ENCODE results near the gene SND1. TPM values are rescaled to one million over a fixed set of nuclear protein-coding genes. Genes with fewer than 3 reads are reported as not detected.

SND1 gene
- total RNA-seq, 5 donors from 2014 or later (not counting 1 experiment from before 2014, with no cell fraction given): 137 to 187 (median 154) TPM

- ChIA-PET POLR2A (no interaction called here), CTCF (no interaction called here)
- Histone ChIP-seq H3K4me3 (ENCODE audit: control insufficient read depth in 1 of 2, extremely low read depth in 1 of 2, low read length in 1 of 2) (no peak overlapping the region), H3K27ac (ENCODE audit: low read length) (no peak overlapping the region), H3K4me1 (ENCODE audit: control insufficient read depth in 1 of 2, extremely low read depth in 1 of 2, insufficient read depth in 2 of 2, low read length in 2 of 2) (no peaks in the 10 kb centered on the region), H3K27me3 (replicated peaks in 1 of 2; ENCODE audit: control insufficient read depth in 2 of 2, extremely low read depth in 1 of 2, insufficient read depth in 2 of 2, low read length in 1 of 2) (no peaks in the 10 kb centered on the region), H3K9me3 (no peaks in the 10 kb centered on the region), H3K36me3 (ENCODE audit: control insufficient read depth in 2 of 2, extremely low read depth in 1 of 2, insufficient read depth in 1 of 2, low read length in 1 of 2) (peaks cover 0 to 2% of the 10 kb centered on the region in 2 donors)
- no peaks in the 10 kb centered on the region for H3K9me3 Mint-ChIP-seq
- no peak for DNase-seq
- H3K4me3 Mint-ChIP-seq: no peak overlapping the region
- no peaks in the 10 kb centered on the region for H3K27me3 Mint-ChIP-seq
- peaks cover 4 to 13% (median 12%) of the 10 kb centered on the region in 3 donors for H3K4me1 Mint-ChIP-seq
- ATAC-seq (replicated peaks in 1 of 4): no peak
- 57% methylated on average over 4 of the region's 7 CpGs for WGBS (ENCODE audit: insufficient coverage)
- H3K27ac Mint-ChIP-seq: no peak overlapping the region
- H3K36me3 Mint-ChIP-seq: peaks cover 10% of the 10 kb centered on the region
These were observed 229.6 kb downstream of the SND1 start for GRCh38 chr7:127881564-127881963.

- Mint-ChIP-seq H3K9me3 (no peaks in the 10 kb centered on the region), H3K4me1 (peaks cover 4 to 13% (median 12%) of the 10 kb centered on the region in 3 donors), H3K27ac (no peak overlapping the region), H3K4me3 (no peak overlapping the region), H3K36me3 (peaks cover 14% of the 10 kb centered on the region), H3K27me3 (no peaks in the 10 kb centered on the region)
- no peak for DNase-seq
- Histone ChIP-seq H3K4me3 (ENCODE audit: control insufficient read depth in 1 of 2, extremely low read depth in 1 of 2, low read length in 1 of 2) (no peak overlapping the region), H3K27ac (ENCODE audit: low read length) (no peak overlapping the region), H3K36me3 (ENCODE audit: control insufficient read depth in 2 of 2, extremely low read depth in 1 of 2, insufficient read depth in 1 of 2, low read length in 1 of 2) (peaks cover 0 to 3% of the 10 kb centered on the region in 2 donors), H3K4me1 (ENCODE audit: control insufficient read depth in 1 of 2, extremely low read depth in 1 of 2, insufficient read depth in 2 of 2, low read length in 2 of 2) (no peaks in the 10 kb centered on the region), H3K27me3 (replicated peaks in 1 of 2; ENCODE audit: control insufficient read depth in 2 of 2, extremely low read depth in 1 of 2, insufficient read depth in 2 of 2, low read length in 1 of 2) (no peaks in the 10 kb centered on the region), H3K9me3 (no peaks in the 10 kb centered on the region)
- ChIA-PET CTCF (no interaction called here), POLR2A (no interaction called here)
- no CpG with 5 or more reads among the region's 3 CpGs for WGBS (ENCODE audit: insufficient coverage)
- no peak for ATAC-seq (replicated peaks in 1 of 4)
These were observed 230.4 kb downstream of the SND1 start for GRCh38 chr7:127882313-127882920.

DNA sequence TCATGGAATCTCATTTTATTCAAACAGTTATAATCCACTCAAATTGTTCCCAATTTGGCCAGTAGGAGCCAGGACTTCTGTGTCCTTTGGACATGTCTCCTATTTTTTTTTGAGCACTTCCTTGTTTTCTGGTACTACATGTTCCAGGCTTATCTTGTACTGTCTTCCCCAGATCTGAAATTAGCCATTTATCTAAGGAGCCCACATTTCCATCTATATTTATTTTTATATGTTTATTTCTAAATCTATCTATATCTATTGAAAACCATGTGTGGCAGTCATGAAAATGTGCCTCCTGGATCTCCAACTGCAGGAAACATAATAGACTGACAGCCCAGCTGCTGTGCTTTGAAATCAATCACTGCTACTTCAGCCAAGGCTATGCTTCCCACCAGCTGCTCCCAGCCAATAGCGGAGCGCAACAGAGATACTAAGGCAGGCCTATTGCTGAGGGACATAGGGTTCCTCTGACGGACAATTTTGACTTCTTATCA is 232.1 kb downstream of the SND1 start:
- no peak overlapping the region for H3K4me3 Mint-ChIP-seq
- H3K27ac Mint-ChIP-seq: no peak overlapping the region
- no peak overlapping the region for H3K4me3 ChIP-seq (ENCODE audit: control insufficient read depth in 1 of 2, extremely low read depth in 1 of 2, low read length in 1 of 2)
- WGBS (ENCODE audit: insufficient coverage): 97% methylated on average over 3 of the region's 3 CpGs
- peaks cover 30% of the 10 kb centered on the region for H3K36me3 Mint-ChIP-seq
- H3K9me3 ChIP-seq: no peaks in the 10 kb centered on the region
- H3K9me3 Mint-ChIP-seq: no peaks in the 10 kb centered on the region
- no peaks in the 10 kb centered on the region for H3K27me3 ChIP-seq (replicated peaks in 1 of 2; ENCODE audit: control insufficient read depth in 2 of 2, extremely low read depth in 1 of 2, insufficient read depth in 2 of 2, low read length in 1 of 2)
- DNase-seq: no peak
- no peaks in the 10 kb centered on the region for H3K4me1 ChIP-seq (ENCODE audit: control insufficient read depth in 1 of 2, extremely low read depth in 1 of 2, insufficient read depth in 2 of 2, low read length in 2 of 2)
- ChIA-PET CTCF (no interaction called here), POLR2A (no interaction called here)
- no peaks in the 10 kb centered on the region for H3K27me3 Mint-ChIP-seq
- peaks cover 4 to 13% (median 12%) of the 10 kb centered on the region in 3 donors for H3K4me1 Mint-ChIP-seq
- H3K27ac ChIP-seq (ENCODE audit: low read length): no peak overlapping the region
- peaks cover 4 to 20% of the 10 kb centered on the region in 2 donors for H3K36me3 ChIP-seq (ENCODE audit: control insufficient read depth in 2 of 2, extremely low read depth in 1 of 2, insufficient read depth in 1 of 2, low read length in 1 of 2)
- no peak for ATAC-seq (replicated peaks in 1 of 4)

- Histone ChIP-seq H3K9me3 (no peaks in the 10 kb centered on the region), H3K36me3 (ENCODE audit: control insufficient read depth in 2 of 2, extremely low read depth in 1 of 2, insufficient read depth in 1 of 2, low read length in 1 of 2) (peaks cover 4 to 22% of the 10 kb centered on the region in 2 donors), H3K27me3 (replicated peaks in 1 of 2; ENCODE audit: control insufficient read depth in 2 of 2, extremely low read depth in 1 of 2, insufficient read depth in 2 of 2, low read length in 1 of 2) (no peaks in the 10 kb centered on the region), H3K27ac (ENCODE audit: low read length) (no peak overlapping the region), H3K4me1 (ENCODE audit: control insufficient read depth in 1 of 2, extremely low read depth in 1 of 2, insufficient read depth in 2 of 2, low read length in 2 of 2) (no peaks in the 10 kb centered on the region), H3K4me3 (ENCODE audit: control insufficient read depth in 1 of 2, extremely low read depth in 1 of 2, low read length in 1 of 2) (no peak overlapping the region)
- H3K9me3 Mint-ChIP-seq: no peaks in the 10 kb centered on the region
- peaks cover 0 to 12% (median 10%) of the 10 kb centered on the region in 3 donors for H3K4me1 Mint-ChIP-seq
- no peaks in the 10 kb centered on the region for H3K27me3 Mint-ChIP-seq
- ATAC-seq (replicated peaks in 1 of 4) (no peak), DNase-seq (no peak)
- no CpG with 5 or more reads among the region's 3 CpGs for WGBS (ENCODE audit: insufficient coverage)
- ChIA-PET POLR2A (interaction anchor here in 1 of 2 donors (0.7 kb wide), 1 partner anchor 78 kb away, joined by 3 read pairs; no protein-coding TSS in a partner anchor), CTCF (no interaction called here)
- peaks cover 40% of the 10 kb centered on the region for H3K36me3 Mint-ChIP-seq
- no peak overlapping the region for H3K27ac Mint-ChIP-seq
- no peak overlapping the region for H3K4me3 Mint-ChIP-seq
These were observed 233.3 kb downstream of the SND1 start for GRCh38 chr7:127885222-127885772.

DNA sequence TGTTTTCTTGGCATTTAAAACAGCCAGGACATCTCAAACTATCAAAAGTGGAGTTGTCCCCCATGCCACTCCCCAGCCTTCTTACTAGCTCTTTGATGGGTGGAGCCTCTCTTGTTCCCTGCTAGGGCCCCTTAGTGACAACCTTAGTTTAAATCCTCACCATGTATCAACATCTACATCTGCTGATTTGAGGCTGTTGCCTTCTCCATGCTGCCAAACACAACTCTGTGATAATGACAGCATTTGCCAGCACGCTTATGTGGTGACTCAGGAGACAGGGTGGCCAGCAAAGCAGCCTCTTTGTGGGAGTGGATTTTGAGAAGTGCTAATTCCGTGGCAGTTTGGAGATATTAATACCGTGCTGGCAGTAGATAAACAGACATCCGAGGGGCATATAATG is 233.8 kb downstream of the SND1 start:
- CTCF ChIA-PET: no interaction called here
- no peak overlapping the region for H3K27ac Mint-ChIP-seq
- Histone ChIP-seq H3K27ac (ENCODE audit: low read length) (no peak overlapping the region), H3K27me3 (replicated peaks in 1 of 2; ENCODE audit: control insufficient read depth in 2 of 2, extremely low read depth in 1 of 2, insufficient read depth in 2 of 2, low read length in 1 of 2) (no peaks in the 10 kb centered on the region), H3K36me3 (ENCODE audit: control insufficient read depth in 2 of 2, extremely low read depth in 1 of 2, insufficient read depth in 1 of 2, low read length in 1 of 2) (peaks cover 4 to 26% of the 10 kb centered on the region in 2 donors), H3K9me3 (no peaks in the 10 kb centered on the region), H3K4me1 (ENCODE audit: control insufficient read depth in 1 of 2, extremely low read depth in 1 of 2, insufficient read depth in 2 of 2, low read length in 2 of 2) (no peaks in the 10 kb centered on the region), H3K4me3 (ENCODE audit: control insufficient read depth in 1 of 2, extremely low read depth in 1 of 2, low read length in 1 of 2) (no peak overlapping the region)
- WGBS (ENCODE audit: insufficient coverage): no CpG with 5 or more reads among the region's 4 CpGs
- H3K9me3 Mint-ChIP-seq: no peaks in the 10 kb centered on the region
- POLR2A ChIA-PET: interaction anchor here in 1 of 2 donors (0.7 kb wide), 1 partner anchor 78 kb away, joined by 3 read pairs; no protein-coding TSS in a partner anchor
- DNase-seq (no peak), ATAC-seq (replicated peaks in 1 of 4) (no peak)
- H3K36me3 Mint-ChIP-seq: peaks cover 43% of the 10 kb centered on the region
- H3K4me3 Mint-ChIP-seq: no peak overlapping the region
- peaks cover 0 to 12% (median 7%) of the 10 kb centered on the region in 3 donors for H3K4me1 Mint-ChIP-seq
- H3K27me3 Mint-ChIP-seq: no peaks in the 10 kb centered on the region

GRCh38 chr7:127886248-127886647 is 234.3 kb downstream of the SND1 start:
- H3K36me3 Mint-ChIP-seq: peaks cover 47% of the 10 kb centered on the region

More at GRCh38 chr7:127886248-127886647, 234.3 kb downstream of the SND1 start:
- ChIA-PET CTCF (no interaction called here), POLR2A (no interaction called here)
- Mint-ChIP-seq H3K4me1 (peaks cover under 1 to 13% (median 5%) of the 10 kb centered on the region in 3 donors), H3K27ac (no peak overlapping the region), H3K4me3 (no peak overlapping the region), H3K27me3 (no peaks in the 10 kb centered on the region), H3K9me3 (no peaks in the 10 kb centered on the region)
- Histone ChIP-seq H3K4me1 (ENCODE audit: control insufficient read depth in 1 of 2, extremely low read depth in 1 of 2, insufficient read depth in 2 of 2, low read length in 2 of 2) (no peaks in the 10 kb centered on the region), H3K9me3 (no peaks in the 10 kb centered on the region), H3K27me3 (replicated peaks in 1 of 2; ENCODE audit: control insufficient read depth in 2 of 2, extremely low read depth in 1 of 2, insufficient read depth in 2 of 2, low read length in 1 of 2) (no peaks in the 10 kb centered on the region), H3K27ac (ENCODE audit: low read length) (no peak overlapping the region), H3K4me3 (ENCODE audit: control insufficient read depth in 1 of 2, extremely low read depth in 1 of 2, low read length in 1 of 2) (no peak overlapping the region), H3K36me3 (ENCODE audit: control insufficient read depth in 2 of 2, extremely low read depth in 1 of 2, insufficient read depth in 1 of 2, low read length in 1 of 2) (peaks cover 4 to 26% of the 10 kb centered on the region in 2 donors)
- WGBS (ENCODE audit: insufficient coverage): no CpG with 5 or more reads among the region's 3 CpGs
- ATAC-seq (replicated peaks in 1 of 4): no peak
- DNase-seq: no peak

Measured in T-cell (primary cell).